Nephron (organoid): ENCODE data around the gene FHDC1.

Experiments
- H3K27ac Mint-ChIP-seq, 3 experiments: 2 replicates each; pipeline ENCODE4 v1.8.0; 2020; ENCODE audit warnings: mixed read lengths in 3 of 3, mild to moderate bottlenecking in 2 of 3, moderate library complexity in 1 of 3
- H3K27me3 Mint-ChIP-seq: 2 replicates; pipeline ENCODE4 v1.8.0; 2021; ENCODE audit warnings: low read depth, mild to moderate bottlenecking, moderate library complexity, mixed read lengths
- H3K36me3 Mint-ChIP-seq: 2 replicates; pipeline ENCODE4 v1.8.0; 2020; ENCODE audit warnings: low read depth, mixed read lengths
- H3K4me1 Mint-ChIP-seq: 2 replicates; pipeline ENCODE4 v1.8.0; 2020; ENCODE audit warnings: mixed read lengths
- H3K4me3 Mint-ChIP-seq, 3 experiments: 2 replicates each; pipeline ENCODE4 v1.8.0; 2020; ENCODE audit warnings: mild to moderate bottlenecking in 3 of 3, mixed read lengths in 3 of 3, moderate library complexity in 2 of 3
- H3K9me3 Mint-ChIP-seq: 2 replicates; pipeline ENCODE4 v1.8.0; 2020; ENCODE audit warnings: mixed read lengths
- TF ChIP-seq, protein P1 (sequence below), 3 experiments: fragments of 200-600 bp; sonication (generic); IDR thresholded peaks; one replicate each; pipeline ENCODE4 v1.5.0; 2021; ENCODE audit warnings: antibody characterized with exemption in 3 of 3; ENCODE audit not compliant: unreplicated experiment in 3 of 3

Gene FHDC1

DNA sequence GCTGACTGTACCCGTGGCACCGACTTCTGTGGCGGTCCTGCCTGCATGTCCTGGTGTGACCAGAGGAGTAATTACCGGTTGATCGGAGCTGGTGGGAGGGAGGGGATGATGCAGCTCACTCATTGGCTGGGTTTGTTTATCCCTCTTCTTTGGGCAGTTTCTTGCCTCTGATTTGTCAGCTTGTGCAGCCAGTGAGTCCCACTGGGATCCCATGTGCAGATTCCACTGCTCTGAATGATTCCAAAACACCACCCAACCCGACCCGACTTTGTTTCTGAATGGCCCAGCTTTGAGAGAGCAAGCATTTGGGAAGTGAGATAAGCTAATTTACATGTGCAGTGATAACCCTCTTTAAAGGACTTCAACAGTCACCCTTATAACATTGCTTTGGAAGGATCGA is 13.8 kb downstream of the FHDC1 start:
- peaks cover 4% of the 10 kb centered on the region for H3K36me3 Mint-ChIP-seq
- H3K27me3 Mint-ChIP-seq: no peaks in the 10 kb centered on the region
- TF ChIP-seq, protein P1, sequence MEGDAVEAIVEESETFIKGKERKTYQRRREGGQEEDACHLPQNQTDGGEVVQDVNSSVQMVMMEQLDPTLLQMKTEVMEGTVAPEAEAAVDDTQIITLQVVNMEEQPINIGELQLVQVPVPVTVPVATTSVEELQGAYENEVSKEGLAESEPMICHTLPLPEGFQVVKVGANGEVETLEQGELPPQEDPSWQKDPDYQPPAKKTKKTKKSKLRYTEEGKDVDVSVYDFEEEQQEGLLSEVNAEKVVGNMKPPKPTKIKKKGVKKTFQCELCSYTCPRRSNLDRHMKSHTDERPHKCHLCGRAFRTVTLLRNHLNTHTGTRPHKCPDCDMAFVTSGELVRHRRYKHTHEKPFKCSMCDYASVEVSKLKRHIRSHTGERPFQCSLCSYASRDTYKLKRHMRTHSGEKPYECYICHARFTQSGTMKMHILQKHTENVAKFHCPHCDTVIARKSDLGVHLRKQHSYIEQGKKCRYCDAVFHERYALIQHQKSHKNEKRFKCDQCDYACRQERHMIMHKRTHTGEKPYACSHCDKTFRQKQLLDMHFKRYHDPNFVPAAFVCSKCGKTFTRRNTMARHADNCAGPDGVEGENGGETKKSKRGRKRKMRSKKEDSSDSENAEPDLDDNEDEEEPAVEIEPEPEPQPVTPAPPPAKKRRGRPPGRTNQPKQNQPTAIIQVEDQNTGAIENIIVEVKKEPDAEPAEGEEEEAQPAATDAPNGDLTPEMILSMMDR (IDR thresholded peaks at IDR 0.05; ENCODE audit: unreplicated experiment in 3 of 3): no peak
- H3K27ac Mint-ChIP-seq: no peak overlapping the region
- no peak overlapping the region for H3K4me3 Mint-ChIP-seq
- peaks cover 38% of the 10 kb centered on the region for H3K4me1 Mint-ChIP-seq
- no peaks in the 10 kb centered on the region for H3K9me3 Mint-ChIP-seq

DNA sequence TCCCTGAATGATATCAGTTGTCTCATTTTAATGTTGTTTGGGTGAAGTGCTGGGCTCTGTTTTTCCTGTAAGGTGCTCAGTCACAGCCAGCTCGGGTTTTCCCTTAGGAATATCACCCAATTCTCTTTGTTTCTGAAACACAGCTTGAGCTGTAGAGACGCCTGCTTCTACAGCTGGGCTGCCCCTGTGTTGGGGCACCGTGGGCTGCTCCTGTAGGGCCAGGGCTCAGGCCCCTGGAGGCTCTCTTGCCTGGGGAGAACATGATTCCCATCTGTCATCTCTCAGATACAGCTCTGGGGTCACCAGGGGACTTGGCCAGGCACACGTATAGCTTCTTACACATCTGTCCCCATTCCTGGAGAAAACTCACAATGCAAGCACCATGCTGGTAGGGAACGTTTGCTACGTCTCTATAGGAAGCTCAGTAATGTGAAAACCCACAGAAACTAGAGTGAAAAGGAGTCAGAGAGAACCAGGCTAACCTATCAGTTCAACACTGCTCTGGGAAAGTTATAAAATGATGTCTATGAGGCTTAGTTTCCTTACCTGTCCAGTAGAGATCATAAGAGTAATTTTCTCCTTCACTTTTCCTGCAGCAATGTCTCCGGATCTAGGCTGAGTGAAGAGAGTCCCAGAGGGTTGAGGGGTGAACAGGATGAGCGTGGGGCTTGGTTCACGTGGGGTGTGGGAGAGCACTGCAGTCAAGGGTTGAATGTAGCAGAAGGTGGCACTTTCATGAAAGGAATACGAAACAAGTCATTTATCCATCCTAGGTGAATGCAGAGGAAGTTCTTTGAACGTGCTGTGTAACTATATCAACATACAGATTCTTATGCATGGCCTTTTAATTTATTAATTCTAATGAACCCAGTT is 14.5 kb downstream of the FHDC1 start:
- Mint-ChIP-seq H3K36me3 (peaks cover 4% of the 10 kb centered on the region), H3K27me3 (no peaks in the 10 kb centered on the region), H3K4me1 (peaks cover 36% of the 10 kb centered on the region), H3K27ac (peak overlapping the region; percentile 32 to 59 (median 55)), H3K9me3 (no peaks in the 10 kb centered on the region), H3K4me3 (no peak overlapping the region)
- TF ChIP-seq, protein P1 (IDR thresholded peaks at IDR 0.05; ENCODE audit: unreplicated experiment in 3 of 3): no peak

DNA sequence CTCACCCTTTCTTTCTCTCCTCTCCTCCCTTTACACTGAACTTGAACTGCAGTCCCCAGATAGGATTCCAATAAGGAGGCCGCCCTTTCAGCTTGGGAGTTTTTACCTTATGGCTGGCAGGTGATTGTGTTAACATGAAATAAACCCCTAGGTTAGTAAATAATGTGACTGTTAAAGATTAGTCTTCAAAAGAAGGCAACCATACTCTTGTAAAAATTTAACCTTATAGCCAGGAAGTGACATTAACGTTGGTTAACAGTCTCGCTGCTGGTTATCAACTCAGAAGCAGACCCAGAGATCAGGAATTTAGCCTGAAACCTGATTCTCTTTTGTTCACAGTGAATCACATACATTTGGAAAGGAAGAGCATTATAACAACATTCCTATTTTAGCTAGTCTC is 15.2 kb downstream of the FHDC1 start:
- Mint-ChIP-seq H3K36me3 (peaks cover 4% of the 10 kb centered on the region), H3K4me1 (peaks cover 36% of the 10 kb centered on the region), H3K9me3 (no peaks in the 10 kb centered on the region), H3K27ac (peak overlapping the region; percentile 32 to 59 (median 55)), H3K27me3 (no peaks in the 10 kb centered on the region), H3K4me3 (peak overlapping the region in 1 of 3 experiments; percentile 9)
- TF ChIP-seq, protein P1 (IDR thresholded peaks at IDR 0.05; ENCODE audit: unreplicated experiment in 3 of 3): no peak

DNA sequence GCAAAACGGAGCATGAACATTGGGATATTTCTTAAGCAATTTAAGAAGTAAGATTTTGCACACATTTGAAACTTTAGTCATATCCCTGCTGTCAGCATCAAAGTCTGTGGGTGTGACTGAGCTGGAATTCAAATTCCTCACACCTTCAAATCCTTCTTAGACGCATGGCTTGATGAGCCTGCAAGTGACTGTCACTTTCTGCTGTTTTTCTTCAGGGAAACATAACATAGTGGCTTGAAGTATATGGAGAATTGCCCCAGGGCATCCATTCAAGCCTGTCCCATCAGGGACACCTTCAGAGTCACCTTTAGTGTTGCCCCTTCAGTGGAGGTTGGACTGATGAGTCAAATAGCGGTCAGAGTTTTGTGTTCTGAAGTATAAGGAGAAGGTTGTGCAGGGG is 17.4 kb downstream of the FHDC1 start:
- H3K27me3 Mint-ChIP-seq: peaks cover 3% of the 10 kb centered on the region
- H3K9me3 Mint-ChIP-seq: no peaks in the 10 kb centered on the region
- TF ChIP-seq, protein P1 (IDR thresholded peaks at IDR 0.05; ENCODE audit: unreplicated experiment in 3 of 3): no peak
- peaks cover 50% of the 10 kb centered on the region for H3K4me1 Mint-ChIP-seq
- peak overlapping the region in 1 of 3 experiments; percentile 24 for H3K27ac Mint-ChIP-seq
- no peaks in the 10 kb centered on the region for H3K36me3 Mint-ChIP-seq
- no peak overlapping the region for H3K4me3 Mint-ChIP-seq

DNA sequence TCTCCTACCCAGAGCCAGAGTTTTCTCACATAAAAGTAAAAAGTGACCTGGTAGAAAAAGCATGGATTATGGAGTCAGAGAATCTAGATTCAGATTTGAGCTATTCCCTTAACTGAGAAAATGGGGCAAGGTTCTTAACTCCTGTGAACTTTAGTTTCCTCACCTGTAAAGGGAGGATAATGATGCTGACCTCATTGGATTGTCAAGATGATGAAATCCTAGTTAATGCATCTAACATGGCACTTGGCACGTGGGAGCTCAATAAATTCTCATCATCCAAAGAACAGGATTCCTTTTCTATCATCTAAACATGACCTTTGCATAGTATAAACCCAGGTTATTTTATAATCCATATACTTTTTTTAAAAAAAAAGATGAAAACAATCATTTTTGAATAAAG is 18.6 kb downstream of the FHDC1 start:
- TF ChIP-seq, protein P1 (IDR thresholded peaks at IDR 0.05; ENCODE audit: unreplicated experiment in 3 of 3): no peak
- Mint-ChIP-seq H3K27ac (no peak overlapping the region), H3K9me3 (no peaks in the 10 kb centered on the region), H3K27me3 (peaks cover 3% of the 10 kb centered on the region), H3K4me1 (peaks cover 50% of the 10 kb centered on the region), H3K4me3 (no peak overlapping the region), H3K36me3 (no peaks in the 10 kb centered on the region)

DNA sequence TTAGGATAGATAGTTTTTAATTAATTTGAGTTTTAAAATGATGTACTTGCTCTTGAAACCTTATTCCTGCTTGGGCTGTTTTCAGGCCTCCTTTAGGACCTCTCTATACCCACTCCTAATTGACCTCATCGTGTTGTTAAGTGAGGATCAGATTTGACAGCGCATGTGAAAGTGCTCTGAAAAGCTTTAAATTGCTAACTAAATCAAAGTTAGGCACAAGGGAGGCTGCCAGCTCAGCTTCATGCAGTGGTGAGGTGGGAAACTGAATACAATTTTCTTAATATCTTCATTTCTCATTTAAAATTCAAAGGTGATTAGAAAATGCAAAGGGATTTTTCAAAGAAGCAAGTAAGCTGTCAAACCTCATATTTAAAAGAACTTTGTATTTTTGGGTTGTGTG is 20.0 kb downstream of the FHDC1 start:
- TF ChIP-seq, protein P1 (IDR thresholded peaks at IDR 0.05; ENCODE audit: unreplicated experiment in 3 of 3): no peak
- Mint-ChIP-seq H3K4me1 (peaks cover 39% of the 10 kb centered on the region), H3K4me3 (no peak overlapping the region), H3K36me3 (no peaks in the 10 kb centered on the region), H3K27ac (peak overlapping the region in 2 of 3 experiments; percentile 70 to 87), H3K27me3 (peaks cover 6% of the 10 kb centered on the region), H3K9me3 (no peaks in the 10 kb centered on the region)
